Stimulated activated naive B cell treated with anti-CD40 and anti-IgM and Interleukin-4, amounts not matched to agents 10 μg/mL and 1 μg/mL and 100 μg/mL, for 72 hours (primary cell): ENCODE data around the gene HOXC9.
A peak's percentile ranks its signal among the peaks of the same experiment; 100 is the strongest.

Experiments
- ATAC-seq, 2 donors: fragments of 150-1000 bp; cut with Tn5 transposase; replicated peaks; 2 replicates each; pipeline ENCODE4 v1.10.0; 2021; ENCODE audit warnings: moderate library complexity in 1 of 2
- DNase-seq: peaks from one replicate; pipeline ENCODE4 v3.0.0; 2021
- H3K27ac Mint-ChIP-seq: one replicate; pipeline ENCODE4 v1.8.0; 2022; ENCODE audit warnings: mild to moderate bottlenecking, mixed read lengths
- H3K27me3 Mint-ChIP-seq, 2 donors: one replicate each; pipeline ENCODE4 v1.8.0; 2022; ENCODE audit warnings: mixed read lengths in 2 of 2
- H3K36me3 Mint-ChIP-seq, 2 donors: one replicate each; pipeline ENCODE4 v1.8.0; 2022; ENCODE audit warnings: mixed read lengths in 2 of 2, mild to moderate bottlenecking in 1 of 2
- H3K4me1 Mint-ChIP-seq, 2 donors: one replicate each; pipeline ENCODE4 v1.8.0; 2022; ENCODE audit warnings: mixed read lengths in 2 of 2, mild to moderate bottlenecking in 1 of 2
- H3K4me3 Mint-ChIP-seq, 2 donors: one replicate each; pipeline ENCODE4 v1.8.0; 2022; ENCODE audit warnings: mild to moderate bottlenecking in 2 of 2, mixed read lengths in 2 of 2, moderate library complexity in 1 of 2
- H3K9me3 Mint-ChIP-seq, 2 donors: one replicate each; pipeline ENCODE4 v1.8.0; 2022; ENCODE audit warnings: mixed read lengths in 2 of 2, mild to moderate bottlenecking in 1 of 2

HOXC9 gene

GRCh38 chr12:53994009-53994263 lies 6.0 kb upstream of the HOXC9 start:
- Mint-ChIP-seq H3K9me3 (peaks cover 1 to 3% of the 10 kb centered on the region in 2 donors), H3K27ac (peak overlapping the region; percentile 91), H3K4me1 (peaks cover 39 to 71% of the 10 kb centered on the region in 2 donors)

GRCh38 chr12:53994264-53995001 lies 5.5 kb upstream of the HOXC9 start:
- peaks cover 1 to 3% of the 10 kb centered on the region in 2 donors for H3K9me3 Mint-ChIP-seq
- DNase-seq = no peak
- H3K27me3 Mint-ChIP-seq = peaks cover 83 to 95% of the 10 kb centered on the region in 2 donors
- H3K27ac Mint-ChIP-seq = peak overlapping the region; percentile 91
- ATAC-seq = no peak
- H3K4me3 Mint-ChIP-seq = peak overlapping the region; percentile 85 to 94
- peaks cover 35 to 66% of the 10 kb centered on the region in 2 donors for H3K4me1 Mint-ChIP-seq
- peaks cover 4 to 5% of the 10 kb centered on the region in 2 donors for H3K36me3 Mint-ChIP-seq

More at GRCh38 chr12:53994009-53994263, 6.0 kb upstream of the HOXC9 start:
- peaks cover 85 to 98% of the 10 kb centered on the region in 2 donors for H3K27me3 Mint-ChIP-seq
- H3K4me3 Mint-ChIP-seq = peak overlapping the region; percentile 61 to 65
- H3K36me3 Mint-ChIP-seq = peaks cover 4 to 5% of the 10 kb centered on the region in 2 donors
- DNase-seq = no peak
- no peak for ATAC-seq

DNA sequence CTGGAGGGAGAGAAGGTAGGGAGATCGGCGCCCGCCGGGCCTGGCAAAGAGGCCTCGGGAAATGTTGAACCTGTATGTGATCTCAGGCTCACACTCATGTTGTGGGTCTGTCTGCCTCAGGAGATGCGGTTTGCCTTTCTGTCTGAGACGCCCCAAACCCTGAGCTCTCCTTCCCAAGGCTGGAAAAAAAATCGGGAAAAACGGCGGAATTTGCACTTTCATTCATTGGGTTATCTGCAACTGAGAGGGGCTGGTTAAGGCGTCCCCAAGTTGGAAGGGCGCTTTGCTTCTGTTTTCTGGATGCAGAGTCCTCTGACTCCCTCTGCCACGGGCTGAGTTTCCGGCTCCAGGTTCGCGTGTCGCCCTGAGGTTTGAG lies 5.0 kb upstream of the HOXC9 start:
- Mint-ChIP-seq H3K4me1 (peaks cover 37 to 62% of the 10 kb centered on the region in 2 donors), H3K27me3 (peaks cover 81 to 95% of the 10 kb centered on the region in 2 donors), H3K36me3 (peaks cover 4 to 5% of the 10 kb centered on the region in 2 donors), H3K4me3 (peak overlapping the region; percentile 85 to 94), H3K9me3 (peaks cover 1 to 3% of the 10 kb centered on the region in 2 donors), H3K27ac (peak overlapping the region; percentile 51)
- DNase-seq = no peak
- no peak for ATAC-seq

GRCh38 chr12:53995378-53996239 lies 4.4 kb upstream of the HOXC9 start:
- Mint-ChIP-seq H3K4me1 (peaks cover 32 to 62% of the 10 kb centered on the region in 2 donors), H3K9me3 (peaks cover 1 to 3% of the 10 kb centered on the region in 2 donors), H3K36me3 (peaks cover 4 to 5% of the 10 kb centered on the region in 2 donors), H3K27me3 (peaks cover 75 to 95% of the 10 kb centered on the region in 2 donors), H3K27ac (peak overlapping the region; percentile 33), H3K4me3 (peak overlapping the region; percentile 85 to 94)
- DNase-seq = no peak
- ATAC-seq = no peak

DNA sequence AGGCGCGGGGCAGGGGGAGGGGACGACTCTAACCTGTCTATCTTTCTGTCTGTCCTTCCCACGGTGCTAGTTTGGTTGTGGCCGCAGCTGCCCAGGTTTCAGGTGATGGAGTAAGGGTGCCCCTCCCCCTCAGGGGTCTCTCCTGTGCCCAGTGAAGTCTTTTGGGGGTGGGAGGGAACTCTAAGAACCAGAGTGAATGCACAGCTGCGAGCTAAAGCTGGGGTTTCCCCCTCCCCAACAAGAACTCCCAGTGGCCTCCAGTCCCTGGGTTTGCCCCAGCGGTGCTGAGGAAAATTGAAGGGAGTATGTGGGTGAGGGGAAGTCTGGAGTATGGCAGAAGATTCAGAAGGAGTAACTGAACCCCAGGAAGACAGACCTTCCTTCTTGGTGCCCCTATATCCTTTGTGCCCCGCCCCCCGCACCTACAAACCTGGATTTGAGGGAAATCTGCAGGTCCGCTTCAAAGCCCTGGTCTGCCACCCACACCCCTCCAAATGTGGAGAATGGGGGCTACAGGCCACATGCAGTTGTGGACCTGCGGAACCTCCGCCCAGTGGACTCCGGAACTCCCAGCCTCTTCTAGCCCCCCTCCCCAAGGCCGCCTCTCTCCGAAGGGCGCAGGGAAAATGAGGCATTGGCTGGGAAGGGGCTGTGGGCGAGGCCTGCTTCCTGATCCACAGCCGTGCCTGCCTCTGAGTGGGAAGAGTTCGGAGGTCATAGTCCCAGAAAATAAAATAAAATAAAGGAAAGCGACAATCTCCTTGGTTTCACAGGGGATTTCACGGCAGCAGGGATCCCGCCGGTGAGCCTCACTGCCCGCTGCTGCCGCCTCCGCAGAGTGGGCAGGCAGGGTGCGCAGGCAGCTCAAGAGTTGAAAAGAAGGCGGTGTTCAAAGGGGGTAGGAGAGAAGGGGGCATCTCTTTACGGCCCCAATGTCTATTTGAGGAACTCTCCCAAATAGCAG lies 3.4 kb upstream of the HOXC9 start:
- Mint-ChIP-seq H3K4me1 (peaks cover 32 to 65% of the 10 kb centered on the region in 2 donors), H3K9me3 (peaks cover 1 to 3% of the 10 kb centered on the region in 2 donors), H3K27me3 (peaks cover 78 to 95% of the 10 kb centered on the region in 2 donors), H3K4me3 (peak overlapping the region; percentile 85 to 94), H3K27ac (peak overlapping the region; percentile 51), H3K36me3 (peaks cover 4 to 5% of the 10 kb centered on the region in 2 donors)
- ATAC-seq = no peak
- no peak for DNase-seq

DNA sequence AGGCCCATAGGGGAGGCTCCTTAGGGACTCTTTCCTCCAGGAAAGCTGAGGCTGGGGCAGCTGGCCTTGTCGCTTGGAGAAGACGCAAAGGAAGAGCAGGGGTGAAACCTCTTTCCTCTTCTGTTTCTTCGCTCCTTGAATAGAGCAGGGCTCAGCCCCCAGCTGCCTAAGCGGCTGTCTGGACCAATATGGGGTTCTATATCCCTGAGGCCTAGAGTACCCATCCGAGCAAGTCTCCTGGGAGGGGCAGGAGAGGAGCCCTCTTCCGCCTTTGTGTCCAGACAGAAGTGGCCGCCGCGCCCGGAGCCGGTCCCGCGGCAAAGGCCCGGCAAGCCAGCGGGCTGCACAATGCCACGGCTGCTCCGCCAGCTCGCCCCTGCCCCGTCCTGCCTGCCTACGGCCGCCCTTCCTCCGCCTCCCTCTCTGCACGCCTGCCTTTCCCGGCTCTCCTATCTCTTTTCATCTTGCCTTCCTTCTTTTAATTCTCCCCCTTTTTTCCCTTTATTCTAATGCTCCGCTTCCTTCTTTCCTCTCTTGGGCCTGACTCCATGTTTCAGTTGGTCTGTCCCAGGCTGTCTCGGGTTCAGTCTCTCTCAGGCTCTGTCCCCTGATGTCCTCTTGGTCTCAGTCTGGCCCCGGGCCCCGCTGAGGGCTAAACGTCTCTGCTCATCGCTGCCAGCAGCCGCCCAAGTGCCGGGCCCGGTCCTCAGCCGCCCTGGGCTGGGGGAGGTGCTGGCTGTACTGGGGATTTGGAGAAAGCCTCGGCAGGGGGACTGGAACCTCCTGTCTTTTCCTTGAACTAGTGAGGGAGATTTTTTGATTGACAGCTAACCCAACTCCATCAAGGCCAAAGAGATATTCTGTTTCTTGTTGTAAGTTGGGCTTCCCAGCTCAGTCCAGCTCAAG lies 2.5 kb upstream of the HOXC9 start:
- Mint-ChIP-seq H3K4me3 (no peak overlapping the region), H3K27me3 (peaks cover 78 to 95% of the 10 kb centered on the region in 2 donors), H3K36me3 (peaks cover 4 to 5% of the 10 kb centered on the region in 2 donors), H3K27ac (peak overlapping the region; percentile 2), H3K9me3 (peaks cover 1 to 3% of the 10 kb centered on the region in 2 donors), H3K4me1 (peaks cover 33 to 65% of the 10 kb centered on the region in 2 donors)
- DNase-seq (no peak), ATAC-seq (peak in 1 of 2 donors; percentile 18)

DNA sequence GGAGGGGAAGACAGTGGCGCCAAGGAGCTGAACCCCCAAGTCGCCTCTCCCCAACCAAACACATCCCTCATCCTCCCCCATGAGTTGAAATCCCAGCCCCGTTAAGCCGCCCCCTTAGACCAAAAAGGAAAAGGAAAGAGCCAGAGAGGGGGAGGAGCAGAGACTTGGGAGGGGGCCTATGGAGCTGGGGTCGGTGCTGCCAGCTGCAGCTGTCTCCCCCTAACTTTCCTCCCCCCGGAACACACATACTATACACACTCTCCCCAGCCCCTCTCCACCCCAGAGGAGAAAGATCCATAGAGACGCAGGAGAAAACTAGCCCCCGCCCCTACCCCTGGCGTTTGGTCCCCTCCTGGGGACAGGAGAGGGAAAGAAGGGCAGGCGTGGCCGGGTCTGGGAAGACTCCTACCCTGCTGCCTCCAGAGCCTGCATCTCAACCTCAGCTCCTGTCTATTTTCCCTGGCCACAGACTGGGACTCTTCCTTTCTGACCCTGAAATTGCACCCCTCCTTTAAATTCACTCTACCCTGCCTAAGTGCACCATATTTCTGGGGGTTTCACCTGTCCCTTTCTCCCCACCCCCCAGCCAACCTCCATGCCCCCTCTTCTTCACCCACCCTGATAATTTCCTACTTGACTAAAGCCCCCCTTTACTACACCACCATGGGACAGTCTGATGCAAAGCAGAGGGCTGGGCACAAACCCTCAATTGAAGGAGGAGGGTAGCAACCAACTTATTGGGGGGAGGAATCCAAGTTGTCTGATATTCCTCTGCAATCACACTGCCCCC lies 1.7 kb upstream of the HOXC9 start:
- peak overlapping the region; percentile 33 for H3K27ac Mint-ChIP-seq
- H3K27me3 Mint-ChIP-seq = peaks cover 83 to 97% of the 10 kb centered on the region in 2 donors
- DNase-seq (no peak), ATAC-seq (no peak)
- peak overlapping the region in 1 of 2 donors; percentile 11 for H3K4me3 Mint-ChIP-seq
- H3K4me1 Mint-ChIP-seq = peaks cover 34 to 64% of the 10 kb centered on the region in 2 donors
- peaks cover 1 to 3% of the 10 kb centered on the region in 2 donors for H3K9me3 Mint-ChIP-seq
- H3K36me3 Mint-ChIP-seq = peaks cover 4 to 5% of the 10 kb centered on the region in 2 donors

GRCh38 chr12:53998900-53999236 lies 1.1 kb upstream of the HOXC9 start:
- peaks cover 3 to 4% of the 10 kb centered on the region in 2 donors for H3K36me3 Mint-ChIP-seq
- DNase-seq = no peak
- no peak overlapping the region for H3K4me3 Mint-ChIP-seq
- no peak for ATAC-seq
- peaks cover 83 to 97% of the 10 kb centered on the region in 2 donors for H3K27me3 Mint-ChIP-seq
- H3K9me3 Mint-ChIP-seq = peaks cover 1 to 2% of the 10 kb centered on the region in 2 donors
- H3K27ac Mint-ChIP-seq = no peak overlapping the region
- peaks cover 37 to 58% of the 10 kb centered on the region in 2 donors for H3K4me1 Mint-ChIP-seq

DNA sequence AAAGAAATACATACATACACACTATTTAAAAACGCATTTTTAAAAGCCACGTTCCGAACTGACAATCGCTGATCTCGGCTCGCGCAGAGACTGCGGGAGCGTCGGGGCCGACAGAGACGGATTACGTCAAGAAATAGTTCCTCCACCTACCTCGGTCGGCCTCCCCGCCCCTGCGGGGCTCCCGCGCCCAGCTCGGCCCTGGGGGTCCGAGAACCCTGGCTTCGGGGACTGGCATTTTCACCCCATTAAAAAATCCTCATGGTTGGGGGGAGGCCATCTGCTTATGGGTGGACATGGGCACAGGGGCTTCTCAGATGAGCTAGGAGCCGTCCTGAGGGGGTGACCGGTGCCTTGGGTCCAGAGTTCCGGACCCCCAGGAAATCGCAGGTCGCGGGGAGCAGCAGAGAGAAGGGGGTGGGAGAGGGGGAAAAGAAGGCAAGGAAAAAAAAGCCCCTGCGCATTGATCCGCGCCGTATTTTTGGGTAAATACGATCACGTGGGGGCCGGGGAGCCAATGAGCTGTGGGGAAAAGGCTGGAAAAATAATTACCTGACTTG lies 324 bp upstream of the HOXC9 start:
- peaks cover 0 to 2% of the 10 kb centered on the region in 2 donors for H3K36me3 Mint-ChIP-seq
- ATAC-seq (no peak), DNase-seq (no peak)
- peak overlapping the region; percentile 69 for H3K27ac Mint-ChIP-seq
- peaks cover 32 to 50% of the 10 kb centered on the region in 2 donors for H3K4me1 Mint-ChIP-seq
- H3K9me3 Mint-ChIP-seq = no peaks in the 10 kb centered on the region
- H3K27me3 Mint-ChIP-seq = peaks cover 86 to 97% of the 10 kb centered on the region in 2 donors
- peak overlapping the region; percentile 21 to 44 for H3K4me3 Mint-ChIP-seq

DNA sequence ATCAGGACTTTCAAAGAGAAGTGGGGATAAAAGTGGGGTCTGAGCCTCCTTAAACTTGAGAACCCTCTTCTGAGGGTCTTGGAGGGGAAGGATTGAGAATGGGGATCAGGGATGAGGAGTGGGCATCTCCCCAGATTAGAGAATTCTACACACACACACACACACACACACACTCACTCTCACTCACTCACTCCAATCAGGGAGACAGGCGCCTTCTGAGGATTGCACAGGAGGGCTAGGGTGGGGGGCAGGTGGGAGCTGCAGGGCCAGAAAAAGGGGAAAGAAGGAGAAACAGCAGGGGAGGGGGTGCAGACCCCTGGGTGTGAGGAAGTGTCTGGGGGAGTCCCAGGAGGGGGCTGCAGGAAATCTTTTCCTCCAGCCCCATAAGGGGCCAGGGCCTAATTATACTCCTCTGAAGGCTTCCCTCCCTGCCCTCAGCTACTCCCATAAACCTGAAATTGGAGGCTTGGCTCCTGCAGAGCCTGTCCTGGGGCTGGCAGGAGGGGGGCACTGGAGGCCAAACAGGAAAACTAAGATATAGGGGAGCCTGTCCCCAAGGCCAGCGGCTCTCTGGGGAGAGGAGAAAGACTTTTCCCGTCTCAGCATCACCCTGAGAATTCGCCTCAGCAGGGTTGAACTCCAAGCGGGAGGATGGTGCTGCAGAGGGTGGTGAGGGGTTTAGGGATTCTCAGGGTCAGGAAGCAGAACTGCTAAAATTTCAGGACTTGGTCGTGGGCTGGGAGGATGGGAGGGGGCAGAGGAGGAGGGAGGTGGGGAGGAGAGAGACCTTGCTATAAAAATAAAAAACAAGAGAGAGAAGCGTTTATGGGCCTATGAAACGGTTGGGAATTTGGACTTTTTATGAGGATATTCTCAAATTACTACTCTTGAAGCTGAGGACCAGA lies 1.6 kb downstream of the HOXC9 start:
- no peaks in the 10 kb centered on the region for H3K36me3 Mint-ChIP-seq
- no peaks in the 10 kb centered on the region for H3K9me3 Mint-ChIP-seq
- DNase-seq (no peak), ATAC-seq (no peak)
- H3K4me3 Mint-ChIP-seq = no peak overlapping the region
- H3K4me1 Mint-ChIP-seq = peaks cover 22 to 46% of the 10 kb centered on the region in 2 donors
- peak overlapping the region; percentile 43 for H3K27ac Mint-ChIP-seq
- peaks cover 86 to 97% of the 10 kb centered on the region in 2 donors for H3K27me3 Mint-ChIP-seq

DNA sequence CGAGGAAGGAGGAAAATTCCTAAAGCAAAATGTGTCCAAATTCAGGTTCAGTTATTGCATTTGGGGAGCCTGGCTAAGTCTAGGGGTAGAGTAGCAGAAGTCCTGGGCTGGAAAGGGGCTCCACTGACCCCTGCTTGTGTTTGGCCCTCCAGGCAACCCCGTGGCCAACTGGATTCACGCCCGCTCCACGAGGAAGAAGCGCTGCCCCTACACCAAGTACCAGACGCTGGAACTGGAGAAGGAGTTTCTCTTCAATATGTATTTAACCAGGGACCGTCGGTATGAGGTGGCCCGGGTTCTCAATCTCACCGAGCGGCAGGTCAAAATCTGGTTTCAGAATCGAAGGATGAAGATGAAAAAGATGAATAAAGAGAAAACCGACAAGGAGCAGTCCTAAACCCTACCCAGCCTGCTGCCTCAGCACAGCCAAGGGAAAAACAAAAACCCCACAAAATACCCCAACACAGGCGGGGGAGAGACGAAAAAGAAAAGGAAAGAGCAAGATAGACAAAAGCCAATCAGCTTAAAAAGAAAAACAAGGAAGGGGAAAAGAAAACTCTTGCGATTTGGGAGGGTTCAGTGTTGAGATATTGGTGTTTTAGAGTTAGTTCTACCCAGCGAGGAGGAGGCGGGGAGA lies 2.4 kb downstream of the HOXC9 start:
- Mint-ChIP-seq H3K4me1 (peaks cover 21 to 47% of the 10 kb centered on the region in 2 donors), H3K9me3 (no peaks in the 10 kb centered on the region), H3K4me3 (peak overlapping the region in 1 of 2 donors; percentile 5), H3K27me3 (peaks cover 88 to 97% of the 10 kb centered on the region in 2 donors), H3K27ac (peak overlapping the region; percentile 60), H3K36me3 (no peaks in the 10 kb centered on the region)
- ATAC-seq = no peak
- no peak for DNase-seq
